Adrenal gland (tissue), 19 donors: ENCODE data around the gene BICDL1. TPM values are rescaled to one million over a fixed set of nuclear protein-coding genes. Genes with fewer than 3 reads are reported as not detected.

ENCODE experiments used
- DNase-seq, 7 donors: peaks; one replicate each; pipeline ENCODE4 v3.0.0-alpha.2; 2019 to 2020
- H3K27ac ChIP-seq, 5 donors: fragments of 200-600 bp; sonication (generic) in 4 of 5; 1 replicate in 3 of 5; 2 replicates in 2 of 5; pipeline versions ENCODE4 v1.5.1 to v1.8.0; 2016 to 2020; ENCODE audit warnings: mild to moderate bottlenecking in 1 of 5
- H3K27me3 ChIP-seq: fragments of 200-600 bp; 2 replicates; pipeline ENCODE4 v1.8.0; 2021
- H3K36me3 ChIP-seq, 2 donors: fragments of 200-600 bp; replicated peaks in 1 of 2; 1 replicate in 1 of 2; 2 replicates in 1 of 2; pipeline versions ENCODE4 v1.5.1 to v1.8.0; 2018 to 2022
- H3K4me1 ChIP-seq, 2 donors: fragments of 200-600 bp; replicated peaks in 1 of 2; 1 replicate in 1 of 2; 2 replicates in 1 of 2; pipeline versions ENCODE4 v1.5.1 to v1.8.0; 2018 to 2021
- H3K4me3 ChIP-seq, 4 donors: fragments of 200-600 bp; sonication (generic) in 3 of 4; one replicate each; pipeline ENCODE4 v1.5.1; 2016 to 2018
- H3K9me3 ChIP-seq, 3 donors: fragments of 200-600 bp; sonication (generic) in 1 of 3; replicated peaks in 1 of 3; 1 replicate in 2 of 3; 2 replicates in 1 of 3; pipeline versions ENCODE4 v1.5.1 to v1.8.0; 2016 to 2021
- POLR2A ChIP-seq, 2 donors: fragments of 450-650 bp; IDR thresholded peaks; one replicate each; pipeline ENCODE4 v1.6.1; 2017; ENCODE audit warnings: antibody characterized with exemption in 2 of 2, mild to moderate bottlenecking in 2 of 2, moderate library complexity in 1 of 2
- WGBS, 4 donors: extraction: QIAGEN DNeasy Blood & Tissue Kit in 2 of 4; methylation state at CpG; one replicate each; pipeline versions ENCODE4 v1.1.5 to v1.1.7; 2013 to 2017; 5-methylcytosine and 5-hydroxymethylcytosine counted together
- intact Hi-C, 2 donors: fragments of 100-400 bp; cut with DNase I; formaldehyde crosslinking; loops; one replicate each; pipeline versions ENCODE4 v1.14.1 to v1.15.0; 2022 to 2023
- long read RNA-seq, 10 donors: library from polyadenylated mRNA in 3 of 10; unstranded in 2 of 10; stranded (forward) in 1 of 10; transcript quantifications; one replicate each; pipeline ENCODE4 v2.0.0 and lab custom pipeline, GENCODE V29; 2021 to 2026
- polyA plus RNA-seq, 3 donors: library from polyadenylated mRNA; stranded (reverse); fragments of 200-250 nt in 2 of 3; fragments of 350-450 nt in 1 of 3; fragmentation: Illumina TruSeq in 1 of 3; extraction: RNeasy Lipid Tissue Mini Kit (QIAGEN cat#74804) in 1 of 3; gene quantifications; one replicate each; pipeline ENCODE4 v1.2.3, GENCODE V29; 2013 to 2014
- total RNA-seq, 9 donors: library from RNA; depleted of rRNA in 4 of 9; stranded (reverse); fragments of >200 nt in 4 of 9; fragments of 120-200 nt in 1 of 9; fragmentation: NEBNext Ultra II Directional in 1 of 9; extraction: Animal tissue kit (Norgen Biotek cat#: 25700) in 1 of 9; gene quantifications; one replicate each; pipeline versions ENCODE4 v1.1.0 to v1.2.4, GENCODE V29; 2013 to 2023
- TF ChIP-seq, protein P1 (sequence below), 6 experiments: fragments of 450-650 bp in 4 of 6; fragments of 200-600 bp in 2 of 6; sonication (generic) in 1 of 6; IDR thresholded peaks; 1 replicate in 5 of 6; 2 replicates in 1 of 6; pipeline versions ENCODE4 v1.5.1 to v1.8.0; 2016 to 2021; ENCODE audit warnings: antibody characterized with exemption in 6 of 6, mild to moderate bottlenecking in 2 of 6, moderate library complexity in 1 of 6
- donor health status: healthy with polysubstance abuse.
- donor health status: Bipolar disorder and iron deficiency.
- donor health status: DM: yes; HTN: yes; CAD: no.
- donor health status: DM: no; HTN: no; CAD: no.
- donor health status: DM: no; HTN: no; CAD: no.
- donor health status: DM: yes; HTN: yes; CAD: no.

The BICDL1 gene, protein sequence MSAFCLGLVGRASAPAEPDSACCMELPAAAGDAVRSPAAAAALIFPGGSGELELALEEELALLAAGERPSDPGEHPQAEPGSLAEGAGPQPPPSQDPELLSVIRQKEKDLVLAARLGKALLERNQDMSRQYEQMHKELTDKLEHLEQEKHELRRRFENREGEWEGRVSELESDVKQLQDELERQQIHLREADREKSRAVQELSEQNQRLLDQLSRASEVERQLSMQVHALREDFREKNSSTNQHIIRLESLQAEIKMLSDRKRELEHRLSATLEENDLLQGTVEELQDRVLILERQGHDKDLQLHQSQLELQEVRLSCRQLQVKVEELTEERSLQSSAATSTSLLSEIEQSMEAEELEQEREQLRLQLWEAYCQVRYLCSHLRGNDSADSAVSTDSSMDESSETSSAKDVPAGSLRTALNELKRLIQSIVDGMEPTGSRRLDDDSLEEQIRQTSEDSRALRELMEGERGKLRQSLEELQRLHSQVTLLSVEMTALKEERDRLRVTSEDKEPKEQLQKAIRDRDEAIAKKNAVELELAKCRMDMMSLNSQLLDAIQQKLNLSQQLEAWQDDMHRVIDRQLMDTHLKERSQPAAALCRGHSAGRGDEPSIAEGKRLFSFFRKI
- 1 to 10 TPM in 7 of 9 donors, under 1 TPM in 2; 0.35 to 4.9 (median 1.5) TPM for total RNA-seq
- polyA plus RNA-seq, result 10 to 100 TPM in 1 of 3 donors, 1 to 10 TPM in 2; 3.1 to 24.0 (median 5.2) TPM
- long read RNA-seq, donor 1, result 0 reads
- long read RNA-seq, donor 2, partial matches to known transcripts, result 0 of 1 reads
- long read RNA-seq, donor 2, other reads (novel, unspliced or antisense), result 0 of 1 reads
- long read RNA-seq, donor 3, partial matches to known transcripts, result 1,580 of 2,236 reads
- long read RNA-seq, donor 3, other reads (novel, unspliced or antisense), result 656 of 2,236 reads
- long read RNA-seq, donor 4, partial matches to known transcripts, result 1 of 1 reads
- long read RNA-seq, donor 4, other reads (novel, unspliced or antisense), result 0 of 1 reads
- long read RNA-seq, donor 5, partial matches to known transcripts, result 0 of 4 reads
- long read RNA-seq, donor 5, other reads (novel, unspliced or antisense), result 2 of 4 reads
- long read RNA-seq, donor 6, partial matches to known transcripts, result 0 of 1 reads
- long read RNA-seq, donor 6, other reads (novel, unspliced or antisense), result 1 of 1 reads
- long read RNA-seq, donor 7, result 0 reads
- long read RNA-seq, donor 8, partial matches to known transcripts, result 0 of 2 reads
- long read RNA-seq, donor 8, other reads (novel, unspliced or antisense), result 0 of 2 reads
- long read RNA-seq, donor 9, partial matches to known transcripts, result 0 of 1 reads
- long read RNA-seq, donor 9, other reads (novel, unspliced or antisense), result 0 of 1 reads
- long read RNA-seq, donor 10, result 0 reads

DNA sequence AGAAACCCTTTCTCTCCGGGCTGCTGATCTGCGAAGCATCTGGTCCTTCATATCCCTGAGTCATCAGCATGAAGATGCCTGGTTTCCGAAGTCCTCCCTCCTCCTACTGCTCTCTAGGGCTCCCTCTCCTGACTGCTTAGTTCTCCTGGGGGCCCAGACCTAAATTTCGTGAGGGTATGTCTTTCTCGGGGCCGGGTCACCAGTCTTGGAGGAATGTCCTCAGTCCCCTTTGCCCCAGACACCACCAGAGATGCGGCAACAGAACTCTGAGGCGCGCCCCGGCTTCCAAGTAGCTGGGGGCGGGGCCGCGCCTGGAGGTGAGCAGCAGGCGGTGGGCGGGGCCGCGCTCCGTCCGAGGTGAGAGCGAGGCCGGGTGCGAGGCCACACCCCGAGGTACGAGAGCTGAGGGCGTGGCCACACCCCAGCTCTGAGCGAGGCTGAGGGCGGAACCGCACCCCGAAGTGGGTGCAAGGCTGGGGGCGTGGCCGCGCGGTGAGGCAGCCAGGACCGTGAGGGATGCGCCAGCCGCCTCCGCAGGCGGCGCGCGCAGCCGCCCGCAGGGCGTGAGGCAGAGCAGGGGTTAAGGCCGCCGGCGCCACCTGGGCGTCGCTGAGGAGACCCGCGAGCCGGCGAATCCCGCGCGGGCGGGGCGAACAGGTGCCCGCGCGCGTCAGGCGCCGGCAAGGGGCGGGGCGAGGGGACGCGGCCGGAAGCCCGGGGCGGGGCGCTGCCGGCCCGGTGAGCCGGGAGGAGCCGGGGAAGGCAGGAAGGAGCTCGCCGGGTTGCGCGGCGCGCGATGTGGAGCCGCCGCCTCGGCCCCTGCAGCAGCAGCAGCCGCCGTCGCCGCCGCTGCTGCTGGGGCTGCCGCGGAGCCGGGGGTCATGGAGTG lies at the start of gene BICDL1:
Gene BICDL1 (plus strand): TSS at position 765 of the 889 bp plus-strand sequence. CDS start 633 bp downstream, outside the sequence.
- H3K4me3 ChIP-seq, result peak within 1 kb of the TSS in 2 of 4 donors; percentile 10 to 80
- no peaks in the 10 kb centered on the region for H3K9me3 ChIP-seq
- peak within 1 kb of the TSS in 3 of 5 donors; percentile 35 to 81 (median 69) for H3K27ac ChIP-seq
- no peaks in the 10 kb centered on the region for H3K27me3 ChIP-seq
- 0 to 1% (median 0%) methylated on average over 16 to 94 of the region's 94 CpGs for WGBS, 4 donors
- peak; percentile 48 to 91 (median 75) for DNase-seq
- intact Hi-C loops, result loop anchor here in 1 of 2 donors (5.0 kb wide), 1 partner anchor 99 kb away; no protein-coding TSS in a partner anchor
- H3K36me3 ChIP-seq, result no peaks in the 10 kb centered on the region
- peaks cover 3 to 14% of the 10 kb centered on the region in 2 donors for H3K4me1 ChIP-seq
- TF ChIP-seq, protein P1, sequence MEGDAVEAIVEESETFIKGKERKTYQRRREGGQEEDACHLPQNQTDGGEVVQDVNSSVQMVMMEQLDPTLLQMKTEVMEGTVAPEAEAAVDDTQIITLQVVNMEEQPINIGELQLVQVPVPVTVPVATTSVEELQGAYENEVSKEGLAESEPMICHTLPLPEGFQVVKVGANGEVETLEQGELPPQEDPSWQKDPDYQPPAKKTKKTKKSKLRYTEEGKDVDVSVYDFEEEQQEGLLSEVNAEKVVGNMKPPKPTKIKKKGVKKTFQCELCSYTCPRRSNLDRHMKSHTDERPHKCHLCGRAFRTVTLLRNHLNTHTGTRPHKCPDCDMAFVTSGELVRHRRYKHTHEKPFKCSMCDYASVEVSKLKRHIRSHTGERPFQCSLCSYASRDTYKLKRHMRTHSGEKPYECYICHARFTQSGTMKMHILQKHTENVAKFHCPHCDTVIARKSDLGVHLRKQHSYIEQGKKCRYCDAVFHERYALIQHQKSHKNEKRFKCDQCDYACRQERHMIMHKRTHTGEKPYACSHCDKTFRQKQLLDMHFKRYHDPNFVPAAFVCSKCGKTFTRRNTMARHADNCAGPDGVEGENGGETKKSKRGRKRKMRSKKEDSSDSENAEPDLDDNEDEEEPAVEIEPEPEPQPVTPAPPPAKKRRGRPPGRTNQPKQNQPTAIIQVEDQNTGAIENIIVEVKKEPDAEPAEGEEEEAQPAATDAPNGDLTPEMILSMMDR (IDR thresholded peaks at IDR 0.05), result no peak
- peak; percentile 21 to 45 for TF ChIP-seq POLR2A (IDR thresholded peaks at IDR 0.05)

- TF ChIP-seq, protein P1 (IDR thresholded peaks at IDR 0.05), result no peak
- TF ChIP-seq POLR2A (IDR thresholded peaks at IDR 0.05), result no peak
- H3K9me3 ChIP-seq, result no peaks in the 10 kb centered on the region
- 63 to 80% (median 70%) methylated on average over 5 of the region's 5 CpGs for WGBS, 4 donors
- no peak overlapping the region for H3K27ac ChIP-seq
- H3K36me3 ChIP-seq, result no peaks in the 10 kb centered on the region
- DNase-seq, result no peak
- intact Hi-C loops, result no loop called here
- H3K4me3 ChIP-seq, result no peak overlapping the region
- H3K4me1 ChIP-seq, result no peaks in the 10 kb centered on the region
- peaks cover 8% of the 10 kb centered on the region for H3K27me3 ChIP-seq
Observed at GRCh38 chr12:119940897-119941296, 48.1 kb upstream of the BICDL1 start.

DNA sequence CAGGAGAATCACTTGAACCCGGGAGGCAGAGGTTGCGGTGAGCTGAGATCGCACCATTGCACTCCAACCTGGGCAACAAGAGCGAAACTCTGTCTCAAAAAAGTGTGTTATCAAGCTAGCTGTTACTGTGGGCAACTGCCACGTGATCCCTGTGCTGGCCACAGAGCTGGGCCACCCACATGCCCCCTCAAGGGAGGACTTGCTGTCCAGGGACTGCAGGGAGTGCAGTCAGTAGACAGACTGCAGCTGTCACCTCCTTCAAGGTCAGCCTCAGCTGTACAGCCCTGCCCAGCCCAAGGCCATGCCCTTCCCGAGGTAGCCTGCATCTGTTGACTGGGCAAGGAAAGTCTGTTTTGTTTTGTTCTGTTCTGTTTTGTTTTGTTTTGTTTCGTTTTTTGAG lies 46.6 kb upstream of the BICDL1 start:
- no peaks in the 10 kb centered on the region for H3K36me3 ChIP-seq
- no peak overlapping the region for H3K27ac ChIP-seq
- H3K4me3 ChIP-seq, result no peak overlapping the region
- 61 to 73% (median 69%) methylated on average over 6 to 7 of the region's 7 CpGs for WGBS, 4 donors
- peak in 1 of 7 donors; percentile 16 for DNase-seq
- H3K9me3 ChIP-seq, result no peaks in the 10 kb centered on the region
- no peaks in the 10 kb centered on the region for H3K4me1 ChIP-seq
- H3K27me3 ChIP-seq, result peaks cover 8% of the 10 kb centered on the region
- intact Hi-C loops, result no loop called here
- TF ChIP-seq POLR2A (IDR thresholded peaks at IDR 0.05), result no peak
- TF ChIP-seq, protein P1 (IDR thresholded peaks at IDR 0.05), result no peak
